HG03354 (cell line): ENCODE data around the gene CDHR2.
"Not testable (repeated sequence)": the region's sequence is repeated elsewhere in the genome, so short reads cannot be mapped to it uniquely, and the experiment has no call there.

Experiments used
- ATAC-seq: cut with Tn5 transposase; IDR thresholded peaks from one replicate; pipeline ENCODE4 v1.9.1; 2021; ENCODE audit warnings: mild to moderate bottlenecking; ENCODE audit not compliant: unreplicated experiment, poor library complexity, severe bottlenecking

The CDHR2 gene

GRCh38 chr5:176562189-176562588, 13.0 kb downstream of the CDHR2 start:
- ATAC-seq = no peak

GRCh38 chr5:176564002-176564401, 14.9 kb downstream of the CDHR2 start:
- ATAC-seq = no peak

- no peak for ATAC-seq
These were observed 16.7 kb downstream of the CDHR2 start for GRCh38 chr5:176565760-176566288.

GRCh38 chr5:176568657-176569056, 19.5 kb downstream of the CDHR2 start:
- ATAC-seq = no peak

GRCh38 chr5:176570044-176570443, 20.9 kb downstream of the CDHR2 start:
- ATAC-seq = no peak

- ATAC-seq = no peak
These were observed 24.6 kb downstream of the CDHR2 start for GRCh38 chr5:176573564-176574296.

GRCh38 chr5:176574297-176574591, 25.1 kb downstream of the CDHR2 start:
- ATAC-seq = no peak

- ATAC-seq = no peak
These were observed 25.9 kb downstream of the CDHR2 start for GRCh38 chr5:176575066-176575465.

- no peak for ATAC-seq
These were observed 26.6 kb downstream of the CDHR2 start for GRCh38 chr5:176575488-176576422.

- ATAC-seq = no peak
These were observed 28.4 kb downstream of the CDHR2 start for GRCh38 chr5:176577312-176578176.

- ATAC-seq = no peak
These were observed 29.3 kb downstream of the CDHR2 start for GRCh38 chr5:176578391-176578808.

- ATAC-seq = no peak
These were observed 30.2 kb downstream of the CDHR2 start for GRCh38 chr5:176579323-176579722.

- ATAC-seq = no peak
These were observed 32.2 kb downstream of the CDHR2 start for GRCh38 chr5:176581361-176581760.

- no peak for ATAC-seq
These were observed 33.9 kb downstream of the CDHR2 start for GRCh38 chr5:176583076-176583475.

GRCh38 chr5:176587398-176587797, 38.3 kb downstream of the CDHR2 start:
- ATAC-seq = no peak

- ATAC-seq = no peak
These were observed 39.2 kb downstream of the CDHR2 start for GRCh38 chr5:176588297-176588696.

- no peak for ATAC-seq
These were observed 40.1 kb downstream of the CDHR2 start for GRCh38 chr5:176589039-176589769.

- no peak for ATAC-seq
These were observed 41.0 kb downstream of the CDHR2 start for GRCh38 chr5:176590035-176590717.

GRCh38 chr5:176591667-176592066, 42.5 kb downstream of the CDHR2 start:
- ATAC-seq = not testable (repeated sequence)
